Central memory CD4-positive, alpha-beta T cell (primary cell): ENCODE results near the gene LTBR.

Source experiments
- DNase-seq: peaks from one replicate; pipeline ENCODE4 v3.0.0; 2022

LTBR gene

GRCh38 chr12:6368906-6369525 lies 14.9 kb upstream of the LTBR start:
- DNase-seq, result no peak

- DNase-seq, result no peak
Measured at GRCh38 chr12:6369916-6370575, 13.9 kb upstream of the LTBR start.

- DNase-seq, result no peak
Measured at GRCh38 chr12:6370576-6370935, 13.4 kb upstream of the LTBR start.

- no peak for DNase-seq
Measured at GRCh38 chr12:6370994-6371754, 12.8 kb upstream of the LTBR start.

GRCh38 chr12:6372403-6373003 lies 11.5 kb upstream of the LTBR start:
- no peak for DNase-seq

GRCh38 chr12:6373022-6373787 lies 10.8 kb upstream of the LTBR start:
- DNase-seq, result no peak

- no peak for DNase-seq
Measured at GRCh38 chr12:6374028-6374785, 9.8 kb upstream of the LTBR start.

GRCh38 chr12:6374786-6375160 lies 9.2 kb upstream of the LTBR start:
- no peak for DNase-seq

- no peak for DNase-seq
Measured at GRCh38 chr12:6375269-6376078, 8.5 kb upstream of the LTBR start, which contains the start of gene SCNN1A. SCNN1A (minus strand) TSS chr12:6375563; CDS start chr12:6374783, 780 bp downstream.

- DNase-seq, result no peak
Measured at GRCh38 chr12:6376079-6376869, 7.7 kb upstream of the LTBR start.

GRCh38 chr12:6376870-6377666 lies 6.9 kb upstream of the LTBR start:
- no peak for DNase-seq

- no peak for DNase-seq
Measured at GRCh38 chr12:6377667-6377994, 6.3 kb upstream of the LTBR start.

- no peak for DNase-seq
Measured at GRCh38 chr12:6378709-6379472, 5.1 kb upstream of the LTBR start.

- no peak for DNase-seq
Measured at GRCh38 chr12:6380141-6381121, 3.5 kb upstream of the LTBR start.

- no peak for DNase-seq
Measured at GRCh38 chr12:6382371-6382770, 1.6 kb upstream of the LTBR start.

GRCh38 chr12:6382982-6383381 lies 980 bp upstream of the LTBR start:
- no peak for DNase-seq
